Measurements from ENCODE around the gene SLC25A11. TPM values are rescaled to one million over a fixed set of nuclear protein-coding genes. Genes with fewer than 3 reads are reported as not detected.

Gene SLC25A11
- total RNA-seq, 1 experiment from 2014 or later, result 112 TPM

DNA sequence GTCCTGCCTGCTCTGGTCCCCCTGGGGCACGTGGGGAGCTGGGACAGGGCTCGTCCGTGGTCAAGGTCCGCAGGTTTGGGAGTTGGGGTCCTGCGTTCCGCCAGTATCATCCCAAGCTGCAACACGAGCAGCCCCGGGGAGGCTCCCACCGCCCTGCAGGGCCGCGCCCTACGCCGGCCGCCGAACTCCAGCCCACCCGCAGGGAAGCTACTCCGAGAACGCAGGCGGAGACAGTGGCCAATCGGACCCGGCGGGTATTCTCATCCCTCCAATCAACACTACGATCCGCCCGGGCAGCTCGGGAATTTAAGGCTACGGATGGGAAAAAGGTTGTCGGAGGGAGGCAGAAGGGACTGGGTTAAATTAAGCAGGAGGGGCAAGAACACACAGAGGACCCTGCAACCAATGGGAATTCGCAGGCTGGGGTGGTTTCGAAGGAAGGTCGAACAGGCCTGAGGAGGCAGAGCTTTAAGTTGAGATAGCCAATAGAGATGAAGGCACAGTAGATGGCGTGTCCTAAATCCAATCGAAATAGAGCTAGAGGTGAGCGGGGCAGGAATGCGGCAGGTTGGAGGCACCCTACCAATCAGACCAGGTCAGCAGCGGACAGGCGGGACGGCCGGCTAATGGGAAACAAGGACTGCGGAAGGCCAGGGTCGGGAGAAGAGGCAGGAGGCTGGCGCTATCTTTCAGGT, 27.1 kb upstream of the SLC25A11 start:
- peak; percentile 100 for DNase-seq (ENCODE audit: low read depth)

DNA sequence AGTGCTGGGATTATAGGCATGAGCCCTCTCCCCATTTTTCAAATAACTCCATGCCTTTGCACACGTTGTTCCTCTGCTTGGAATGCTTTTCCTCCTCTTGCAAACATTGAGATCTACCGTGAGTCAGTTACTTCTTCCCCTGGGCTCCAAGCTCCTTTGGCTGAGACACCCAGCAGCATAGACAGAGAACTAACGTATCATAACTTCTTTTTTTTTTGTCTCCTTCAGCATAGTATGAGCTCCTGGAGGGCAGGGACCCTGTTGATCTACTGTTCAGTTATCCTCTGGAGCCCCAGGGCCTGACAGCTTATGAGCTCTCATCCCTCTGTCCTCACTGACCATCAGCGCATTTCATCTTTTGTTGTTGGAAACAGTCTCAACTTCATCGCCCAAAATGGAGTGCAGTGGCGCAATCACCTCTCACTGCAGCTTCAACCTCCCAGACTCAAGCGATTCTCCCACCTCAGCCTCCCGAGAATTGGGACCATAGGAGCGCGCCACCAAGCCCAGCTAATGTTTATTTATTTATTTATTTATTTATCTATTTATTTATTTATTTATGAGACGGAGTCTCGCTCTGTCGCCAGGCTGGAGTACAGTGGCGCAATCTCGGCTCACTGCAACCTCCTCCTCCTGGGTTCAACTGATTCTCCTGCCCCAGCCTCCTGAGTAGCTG, 25.6 kb upstream of the SLC25A11 start:
- DNase-seq (ENCODE audit: low read depth), result no peak

DNA sequence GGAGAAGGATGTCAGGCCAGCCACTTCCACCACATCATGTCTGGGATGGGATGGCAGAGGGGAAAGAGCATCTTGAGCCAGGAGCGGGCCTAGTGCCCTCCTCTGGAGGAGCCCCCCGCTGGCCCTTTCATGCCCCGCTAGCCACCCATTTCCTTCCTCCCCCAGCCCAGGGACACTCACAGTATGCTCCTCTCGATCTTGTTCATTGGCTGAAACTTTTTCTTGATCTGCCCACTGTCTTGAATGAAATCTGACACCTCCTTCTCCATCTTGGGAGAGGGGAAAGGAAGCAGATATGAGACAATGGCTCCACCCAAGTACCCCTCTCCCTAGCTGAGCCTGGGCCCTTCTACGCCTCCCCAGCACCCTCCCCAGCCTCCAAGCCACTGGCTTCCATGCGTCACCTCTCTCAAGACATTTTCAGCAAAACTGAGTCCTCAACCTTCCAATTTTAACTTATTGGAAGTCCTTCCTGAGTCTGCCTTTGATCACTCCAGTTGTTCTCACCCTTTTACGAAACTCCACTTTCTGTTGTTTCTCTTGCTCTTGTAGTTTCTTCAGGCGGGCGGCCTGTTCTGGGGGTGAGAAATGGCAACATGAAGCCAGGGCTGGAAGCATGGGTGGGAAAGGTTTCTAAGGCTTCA, 20.6 kb upstream of the SLC25A11 start:
- no peak for DNase-seq (ENCODE audit: low read depth)

DNA sequence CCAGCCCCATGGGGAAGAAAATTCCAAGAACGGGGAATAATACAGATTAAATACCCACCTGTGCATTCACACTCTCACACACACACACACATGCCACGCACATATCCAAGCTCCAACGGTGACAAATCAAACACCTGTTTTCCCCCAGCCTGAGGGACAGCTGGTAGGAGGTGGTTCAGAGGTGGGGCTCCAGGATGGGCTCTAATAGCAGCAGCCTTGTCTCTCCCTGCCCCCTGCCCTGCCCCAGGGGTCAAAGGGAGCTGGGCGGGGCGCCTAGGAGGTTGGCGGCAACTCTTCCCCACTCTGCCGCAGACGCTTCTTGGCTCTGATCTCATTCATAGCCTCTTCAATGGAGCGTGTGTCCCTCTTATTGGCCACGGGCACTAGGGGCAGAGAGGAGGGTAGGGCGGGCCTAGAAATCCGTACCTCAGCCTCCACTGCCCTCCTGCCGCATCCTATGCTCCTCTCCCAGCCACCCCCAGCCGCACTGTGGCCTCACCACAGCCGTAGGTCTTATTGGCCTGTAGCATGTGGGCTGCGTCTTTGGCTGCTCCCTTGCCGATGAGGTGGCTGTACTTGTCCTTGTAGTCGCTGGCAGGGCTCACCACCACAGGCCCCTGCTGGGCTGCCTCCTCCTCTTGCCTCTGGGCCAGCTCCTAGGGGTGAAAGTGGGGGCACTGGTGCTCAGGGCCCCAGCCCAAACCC, 19.6 kb upstream of the SLC25A11 start:
- DNase-seq (ENCODE audit: low read depth), result no peak

DNA sequence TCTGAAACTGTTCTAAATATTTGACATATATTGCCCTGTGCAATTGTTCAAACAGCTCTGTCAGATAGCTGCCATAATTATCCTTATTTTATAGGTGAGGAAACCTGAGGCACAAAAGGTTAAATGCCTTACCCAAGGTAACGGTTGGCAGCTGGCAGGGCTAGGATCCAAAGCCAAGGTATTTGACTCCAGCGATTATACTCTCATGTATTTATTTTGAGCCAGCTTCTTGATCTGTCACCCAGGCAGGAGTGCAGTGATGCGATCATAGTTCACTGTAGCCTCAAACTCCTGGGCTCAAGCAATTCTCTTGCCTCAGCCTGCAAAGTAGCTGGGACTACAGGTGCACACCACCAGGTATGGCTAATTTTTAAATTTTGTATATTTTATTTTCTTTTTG, 18.3 kb upstream of the SLC25A11 start:
- DNase-seq (ENCODE audit: low read depth), result no peak

DNA sequence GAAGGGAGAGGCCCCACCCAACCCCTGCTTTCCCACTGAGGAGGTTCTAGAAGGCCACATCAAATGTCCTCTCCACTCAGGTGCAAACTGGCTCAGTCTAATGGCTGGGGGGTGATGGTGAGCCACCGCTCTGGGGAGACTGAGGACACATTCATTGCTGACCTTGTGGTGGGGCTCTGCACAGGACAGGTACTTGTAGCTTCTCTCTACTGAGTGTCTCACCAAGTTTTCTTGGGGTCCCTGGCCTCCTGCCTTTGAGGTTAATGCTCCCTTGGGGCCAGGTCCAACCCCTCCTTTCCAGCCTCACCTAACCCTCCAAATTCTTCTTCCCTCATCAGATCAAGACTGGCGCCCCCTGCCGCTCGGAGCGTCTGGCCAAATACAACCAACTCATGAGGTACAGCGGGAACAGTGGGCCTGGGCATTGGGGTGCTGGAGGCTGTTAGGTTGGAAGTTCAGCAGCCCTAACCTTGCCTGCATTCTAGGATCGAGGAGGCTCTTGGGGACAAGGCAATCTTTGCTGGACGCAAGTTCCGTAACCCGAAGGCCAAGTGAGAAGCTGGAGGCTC, 16.7 kb upstream of the SLC25A11 start:
- no peak for DNase-seq (ENCODE audit: low read depth)

DNA sequence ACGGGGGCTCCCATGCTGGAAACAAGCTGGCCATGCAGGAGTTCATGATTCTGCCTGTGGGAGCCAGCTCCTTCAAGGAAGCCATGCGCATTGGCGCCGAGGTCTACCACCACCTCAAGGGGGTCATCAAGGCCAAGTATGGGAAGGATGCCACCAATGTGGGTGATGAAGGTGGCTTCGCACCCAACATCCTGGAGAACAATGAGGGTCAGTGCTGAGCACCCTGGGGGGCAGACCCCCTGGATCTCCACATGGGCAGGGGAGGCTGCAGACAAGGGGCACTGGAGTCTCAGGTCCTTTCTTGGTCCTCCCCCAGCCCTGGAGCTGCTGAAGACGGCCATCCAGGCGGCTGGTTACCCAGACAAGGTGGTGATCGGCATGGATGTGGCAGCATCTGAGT, 15.2 kb upstream of the SLC25A11 start:
- no peak for DNase-seq (ENCODE audit: low read depth)

DNA sequence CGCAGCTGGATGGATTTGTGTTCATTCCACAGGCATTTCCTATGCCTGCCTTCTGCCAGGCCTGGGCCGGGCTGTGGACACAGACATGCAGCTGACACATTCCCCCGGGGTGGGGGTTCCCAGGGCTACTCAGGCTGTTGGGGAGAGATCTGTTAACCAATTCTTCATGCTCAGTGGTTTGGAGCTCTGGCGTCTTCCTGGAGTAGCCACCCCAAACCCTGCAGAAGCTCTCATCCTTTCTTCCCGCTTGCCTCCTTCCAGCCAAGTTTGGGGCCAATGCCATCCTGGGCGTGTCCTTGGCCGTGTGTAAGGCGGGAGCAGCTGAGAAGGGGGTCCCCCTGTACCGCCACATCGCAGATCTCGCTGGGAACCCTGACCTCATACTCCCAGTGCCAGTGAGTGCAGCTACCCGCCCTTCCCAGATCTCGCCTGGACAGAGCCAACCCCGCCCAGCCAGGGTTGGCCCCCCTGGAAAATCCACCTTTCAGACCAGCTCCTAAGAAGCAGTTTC, 13.7 kb upstream of the SLC25A11 start:
- peak; percentile 65 for DNase-seq (ENCODE audit: low read depth)

DNA sequence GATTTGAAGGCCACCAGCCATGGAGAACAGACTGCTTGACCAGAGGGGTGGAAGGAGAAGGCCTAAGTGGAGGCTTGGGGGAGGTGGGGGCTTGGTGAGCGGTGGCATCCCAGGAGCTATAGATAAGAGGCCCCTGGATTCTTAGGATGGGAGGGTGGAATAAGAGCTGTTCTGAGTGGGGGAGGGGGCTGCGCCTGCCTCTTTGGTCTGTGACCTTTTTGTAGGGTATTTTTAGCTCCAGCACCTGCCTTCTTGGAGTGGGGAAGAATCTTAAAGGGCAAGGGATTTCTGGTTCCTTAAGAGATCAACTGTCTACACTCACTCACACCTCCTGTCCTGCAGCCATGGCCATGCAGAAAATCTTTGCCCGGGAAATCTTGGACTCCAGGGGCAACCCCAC, 11.6 kb upstream of the SLC25A11 start:
- no peak for DNase-seq (ENCODE audit: low read depth)

DNA sequence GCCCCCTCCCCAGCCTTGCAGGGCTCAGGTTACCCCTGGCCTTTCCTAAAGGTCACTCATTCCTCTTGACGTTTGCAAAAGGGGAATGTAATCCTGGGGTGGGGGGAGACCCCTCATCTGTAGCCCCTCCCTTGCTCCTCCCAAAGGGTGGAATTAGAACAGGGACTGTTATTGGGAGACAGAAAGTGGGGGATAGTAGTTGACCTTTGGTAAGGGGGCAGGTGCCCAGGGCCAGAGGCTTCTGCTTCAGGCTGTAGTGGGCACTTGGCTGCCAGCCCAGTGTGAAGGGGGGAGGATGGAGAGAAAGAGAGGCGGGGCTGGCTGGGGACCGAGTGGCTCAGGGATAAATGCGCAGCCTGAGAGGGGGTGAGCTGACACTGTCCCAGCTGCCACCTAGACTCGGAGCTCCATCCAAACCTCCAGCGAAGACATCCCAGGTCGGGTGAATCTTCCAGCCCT, 10.9 kb upstream of the SLC25A11 start, which contains the start of gene ENO3:
TSS of gene ENO3 (plus strand) at position 374 of the 459 bp plus-strand sequence. CDS start 711 bp downstream, outside the sequence.
- no peak for DNase-seq (ENCODE audit: low read depth)

DNA sequence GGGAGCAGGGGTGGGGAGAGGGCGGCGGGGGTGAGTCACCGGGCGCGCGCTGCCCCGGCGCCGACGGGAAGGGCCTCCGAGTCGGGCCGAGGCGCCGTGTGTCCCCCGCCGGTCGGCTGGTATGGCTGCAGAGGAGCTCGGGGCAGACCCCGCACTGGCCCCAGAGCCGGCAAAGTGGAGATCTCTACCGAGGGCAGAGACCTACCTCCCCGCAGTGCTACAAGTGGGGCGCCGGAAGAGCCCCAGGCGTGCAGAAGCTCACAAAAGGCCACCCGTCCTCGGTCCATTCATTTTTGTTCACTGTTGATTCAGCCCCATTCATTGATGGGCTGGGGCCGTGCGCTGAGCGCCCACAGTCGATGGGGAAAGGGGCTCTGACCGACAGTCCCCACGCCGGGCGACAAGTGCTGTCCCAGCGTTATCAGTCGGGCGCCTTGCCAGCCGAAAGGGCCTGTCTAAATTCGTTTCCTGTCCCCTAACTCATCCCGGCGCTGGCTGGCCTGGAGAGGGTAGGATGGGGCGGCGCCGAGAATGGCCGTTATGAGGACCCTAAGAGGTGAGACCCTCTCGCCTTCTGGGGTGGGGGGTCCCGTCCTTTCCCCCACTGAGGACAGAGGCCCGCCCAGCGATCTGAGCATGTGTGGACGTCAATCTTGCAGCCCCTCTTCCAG, 10.4 kb upstream of the SLC25A11 start:
- no peak for DNase-seq (ENCODE audit: low read depth)

DNA sequence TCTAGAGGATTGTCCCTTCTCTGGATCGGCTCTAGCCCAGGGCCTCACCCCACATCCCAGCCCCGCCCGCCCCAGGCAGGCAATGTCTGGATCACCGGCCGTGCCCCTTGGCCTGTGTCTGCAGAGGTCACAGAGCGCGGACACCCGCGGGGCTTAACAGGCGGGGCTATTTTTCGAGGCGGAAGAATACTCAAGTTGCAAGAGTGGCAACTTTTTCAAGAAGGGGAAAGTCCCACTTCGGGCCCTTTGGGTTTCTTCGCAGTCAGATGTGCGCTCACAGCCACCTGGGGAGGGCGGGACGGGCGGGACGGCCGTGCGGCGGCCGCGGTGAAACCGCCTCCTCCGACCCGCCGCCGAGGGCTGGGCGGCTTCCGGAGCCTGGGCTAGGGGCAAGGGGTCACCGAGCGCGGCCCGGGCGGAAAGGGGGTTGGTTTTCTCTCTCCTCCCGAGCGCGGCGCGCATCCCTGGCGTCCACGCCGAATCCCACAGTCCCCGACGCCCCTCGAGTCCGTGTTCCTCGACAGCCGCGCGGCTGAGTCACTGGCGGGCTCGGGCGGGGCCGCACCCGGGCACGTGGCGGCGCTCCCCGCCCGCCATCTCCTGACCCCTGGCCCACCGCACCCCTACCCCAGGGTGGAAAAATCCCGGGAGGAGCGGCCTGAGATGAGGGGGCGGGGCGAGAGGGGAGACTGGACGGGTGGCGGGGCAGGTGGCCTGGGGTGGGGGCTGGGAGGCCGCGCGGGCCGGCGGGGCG, 9.7 kb upstream of the SLC25A11 start:
- DNase-seq (ENCODE audit: low read depth), result peak; percentile 69

DNA sequence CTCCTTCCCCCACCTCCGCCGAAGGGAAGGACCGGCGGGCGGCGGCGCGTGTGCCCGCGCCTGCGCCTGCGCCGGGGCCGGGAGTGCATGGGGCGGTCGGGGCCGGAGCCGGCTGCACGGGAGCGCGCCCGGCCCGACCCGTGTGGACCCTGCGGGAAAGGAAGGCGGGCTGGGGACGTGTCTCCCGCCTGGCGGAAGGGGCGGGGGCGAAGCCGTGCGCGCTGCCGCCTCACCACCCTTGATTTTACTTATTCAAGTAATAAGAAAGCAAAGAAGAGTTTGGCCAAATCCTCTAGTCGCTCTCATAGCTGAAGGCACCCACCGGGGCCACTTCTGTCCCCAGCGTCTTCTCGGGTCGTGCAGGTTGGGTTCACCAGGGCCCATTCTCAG, 9.1 kb upstream of the SLC25A11 start:
- DNase-seq (ENCODE audit: low read depth), result peak; percentile 89

DNA sequence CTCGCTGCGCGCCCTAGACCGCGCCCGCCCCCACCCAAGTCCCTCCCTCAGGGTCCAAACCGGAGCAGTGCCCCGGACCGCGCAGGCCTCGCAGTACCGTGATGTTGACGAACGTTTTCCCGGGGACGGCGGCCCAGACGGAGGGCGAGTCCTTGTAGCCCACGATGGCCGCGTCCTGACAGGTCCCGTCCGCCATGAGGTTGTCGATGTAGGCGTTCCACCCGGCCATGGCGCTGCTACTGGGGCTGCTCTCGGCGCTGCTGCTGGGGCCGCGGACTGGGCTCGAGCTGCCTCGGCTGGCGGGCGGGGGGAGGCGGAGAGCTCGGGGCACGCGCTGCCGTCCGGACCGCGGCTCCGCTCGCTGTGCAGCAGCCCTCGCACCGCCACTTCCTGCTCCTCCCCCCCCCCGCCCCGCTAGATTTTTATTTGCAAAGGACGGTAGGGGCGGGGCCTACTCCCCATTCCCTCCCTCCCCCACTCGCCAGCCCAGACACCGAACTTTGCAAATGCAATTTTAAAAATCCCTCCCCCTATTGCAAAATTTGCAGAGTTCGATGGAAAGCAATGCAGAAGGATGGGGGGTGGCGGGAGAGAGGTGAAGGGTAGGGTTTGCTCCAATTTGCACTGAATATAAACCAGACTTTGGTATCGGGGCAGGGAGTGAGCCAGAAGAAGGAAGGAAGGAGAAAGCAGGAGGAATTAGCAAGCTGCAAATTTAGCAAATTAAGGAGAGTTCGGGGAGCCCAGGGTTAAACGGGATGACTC, 8.5 kb upstream of the SLC25A11 start, which contains the start of gene PFN1:
TSS of gene PFN1 (minus strand) at position 365 of the 765 bp plus-strand sequence. CDS start at position 229, 136 bp downstream.
- DNase-seq (ENCODE audit: low read depth), result peak; percentile 80

DNA sequence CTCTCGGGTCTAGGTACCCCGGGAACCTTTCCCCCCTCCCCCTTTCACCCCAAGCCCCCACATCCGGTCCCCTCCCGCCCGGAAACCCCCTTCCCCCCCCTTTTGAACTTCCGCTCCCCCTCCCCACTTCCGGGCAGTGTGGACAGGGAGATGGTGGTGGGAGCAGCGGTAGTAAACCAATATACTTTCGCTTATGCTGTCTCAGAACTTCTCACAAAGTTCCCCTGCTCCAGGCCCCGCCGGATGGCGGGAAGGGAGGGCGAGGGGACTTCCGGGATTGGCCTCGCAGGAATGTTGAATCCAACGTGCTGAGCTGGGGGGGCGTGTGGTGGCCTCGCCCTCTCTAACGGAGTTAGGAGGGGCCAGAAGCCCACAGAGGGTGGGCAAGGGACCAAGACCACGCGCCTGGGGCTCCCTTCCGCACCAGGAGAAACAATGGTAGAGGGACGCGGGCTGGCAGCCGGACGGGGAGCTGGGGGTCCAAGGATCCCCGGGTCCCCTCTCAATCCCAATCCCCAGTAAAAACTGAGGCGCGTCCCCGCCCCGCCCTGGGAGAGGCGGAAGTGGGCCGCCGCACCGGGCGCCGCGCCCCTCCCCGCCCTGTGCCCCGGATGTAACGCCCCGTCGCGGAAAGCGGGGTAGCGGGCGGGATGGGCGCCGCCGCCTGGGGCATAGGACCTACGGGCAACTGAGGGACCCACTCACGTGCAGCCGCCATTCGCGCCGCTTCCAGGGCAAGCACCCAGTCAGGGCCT, 7.7 kb upstream of the SLC25A11 start:
- DNase-seq (ENCODE audit: low read depth), result peak; percentile 80

DNA sequence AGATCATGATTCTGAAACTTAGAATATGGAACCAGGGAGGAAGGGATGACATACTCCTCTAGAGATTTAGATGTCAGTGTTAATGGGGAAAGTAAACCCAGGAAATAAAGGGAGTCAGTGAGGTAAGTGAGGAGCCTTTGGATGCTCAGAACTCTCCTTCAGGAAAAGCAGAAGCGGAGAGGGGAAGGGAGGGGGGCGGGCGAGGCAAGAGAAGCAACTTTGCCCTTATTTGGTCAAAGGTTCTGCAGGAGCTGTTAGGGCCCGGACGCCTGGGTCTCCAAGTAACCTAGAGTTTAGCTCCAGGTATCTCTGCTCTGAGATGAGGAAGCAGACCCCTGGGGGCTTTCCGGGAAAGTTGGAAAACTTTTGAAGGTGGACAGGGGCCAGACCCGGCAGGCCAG, 7.2 kb upstream of the SLC25A11 start:
- no peak for DNase-seq (ENCODE audit: low read depth)

DNA sequence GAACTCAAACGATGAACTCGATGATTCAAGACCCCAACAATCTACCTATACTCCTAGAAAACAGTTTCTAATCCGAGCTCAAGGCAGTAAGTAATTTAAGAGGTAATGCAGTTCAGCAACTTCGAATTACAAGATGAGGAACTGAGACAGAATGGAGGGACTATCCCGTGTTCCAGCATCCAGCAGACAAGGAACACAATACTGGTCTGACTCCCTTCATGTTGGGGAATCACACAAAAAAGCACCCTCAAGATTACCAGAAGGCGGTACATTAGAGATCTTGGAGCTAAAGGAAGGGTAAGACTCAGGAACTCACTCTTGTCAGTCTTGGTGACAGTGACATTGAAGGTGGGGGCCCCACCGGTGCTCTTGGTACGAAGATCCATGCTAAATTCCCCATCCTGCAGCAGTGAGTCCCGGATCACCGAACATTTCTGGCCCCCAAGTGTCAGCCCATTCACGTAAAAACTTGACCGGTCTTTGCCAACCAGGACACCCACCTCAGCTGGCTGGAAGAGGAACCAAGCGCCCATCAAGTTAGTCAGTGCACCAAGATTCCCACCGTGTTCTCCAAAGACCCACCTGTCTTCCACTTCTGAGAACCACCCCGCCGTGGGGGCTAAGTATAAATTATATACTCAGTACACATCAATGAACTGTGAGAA, 6.6 kb upstream of the SLC25A11 start:
- no peak for DNase-seq (ENCODE audit: low read depth)

DNA sequence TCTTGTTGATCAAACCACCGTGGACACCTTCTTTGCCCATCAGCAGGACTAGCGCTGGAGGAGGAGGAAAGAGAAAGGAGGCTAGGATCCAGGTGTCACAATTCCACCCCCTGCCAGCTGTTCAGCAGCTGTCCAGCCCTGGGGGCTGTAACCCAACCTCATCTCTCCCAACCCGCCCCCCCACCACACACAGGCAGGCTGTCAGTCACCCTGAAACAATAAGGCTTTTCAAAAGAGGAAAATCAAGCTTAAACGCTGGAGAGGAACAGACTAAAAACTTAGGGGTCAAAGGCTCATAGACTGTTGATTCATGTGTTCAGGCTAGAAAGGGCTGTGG, 6.1 kb upstream of the SLC25A11 start:
- no peak for DNase-seq (ENCODE audit: low read depth)
